DOHH2 (cell line): ENCODE results near the gene THAP4.

Source experiments
- H3F3A ChIP-seq: fragments of 200-600 bp; sonication (generic), shearing (Covaris generic); 2 replicates; pipeline ENCODE4 v1.6.0; 2016; ENCODE audit warnings: antibody characterized with exemption, mild to moderate bottlenecking; ENCODE audit not compliant: control insufficient read depth, insufficient read depth
- H3K27ac ChIP-seq: fragments of 200-600 bp; sonication (generic); 2 replicates; pipeline ENCODE4 v1.5.1; 2014; ENCODE audit warnings: low read depth, mild to moderate bottlenecking, low read length, moderate library complexity
- H3K27me3 ChIP-seq: fragments of 200-600 bp; sonication (generic); 2 replicates; pipeline ENCODE4 v1.6.1; 2014; ENCODE audit warnings: mild to moderate bottlenecking, low read length, mixed read lengths; ENCODE audit not compliant: control insufficient read depth
- H3K36me3 ChIP-seq: fragments of 200-600 bp; sonication (generic); 2 replicates; pipeline ENCODE4 v1.6.1; 2014; ENCODE audit warnings: mild to moderate bottlenecking, low read length, moderate library complexity, mixed read lengths; ENCODE audit not compliant: control insufficient read depth
- H3K4me1 ChIP-seq: fragments of 200-600 bp; sonication (generic); 2 replicates; pipeline ENCODE4 v1.6.1; 2014; ENCODE audit warnings: mild to moderate bottlenecking, low read length, mixed read lengths; ENCODE audit not compliant: control insufficient read depth
- H3K4me2 ChIP-seq: fragments of 200-600 bp; sonication (generic); 2 replicates; pipeline ENCODE4 v1.6.0; 2014; ENCODE audit warnings: mild to moderate bottlenecking, low read length, moderate library complexity
- H3K4me3 ChIP-seq: fragments of 200-600 bp; sonication (generic); 2 replicates; pipeline ENCODE4 v1.5.1; 2014; ENCODE audit warnings: mild to moderate bottlenecking, low read length, mixed read lengths
- H3K79me2 ChIP-seq: fragments of 200-600 bp; sonication (generic); 2 replicates; pipeline ENCODE4 v1.6.1; 2014; ENCODE audit warnings: mild to moderate bottlenecking, low read length, mixed read lengths; ENCODE audit not compliant: control insufficient read depth
- H3K9me2 ChIP-seq: fragments of 200-600 bp; sonication (generic); replicated peaks from 2 replicates; pipeline ENCODE4 v1.6.1; 2014; ENCODE audit warnings: mild to moderate bottlenecking, low read length, mixed read lengths; ENCODE audit not compliant: control insufficient read depth
- H3K9me3 ChIP-seq: fragments of 200-600 bp; sonication (generic); 2 replicates; pipeline ENCODE4 v1.6.1; 2014; ENCODE audit warnings: antibody characterized with exemption, low read length, mixed read lengths; ENCODE audit not compliant: control insufficient read depth, insufficient read depth
- H4K20me1 ChIP-seq: fragments of 200-600 bp; sonication (generic); 2 replicates; pipeline ENCODE4 v1.6.0; 2014; ENCODE audit warnings: low read depth, mild to moderate bottlenecking, antibody characterized with exemption, low read length, moderate library complexity; ENCODE audit not compliant: control insufficient read depth, insufficient read depth
- EZH2phosphoT487 ChIP-seq: fragments of 200-600 bp; sonication (generic); IDR thresholded peaks from 2 replicates; pipeline ENCODE4 v1.6.1; 2017; ENCODE audit warnings: borderline replicate concordance, mild to moderate bottlenecking, antibody characterized with exemption, low read length, moderate library complexity, mixed read lengths
- TF ChIP-seq, protein P1 (sequence below): fragments of 200-600 bp; sonication (generic); IDR thresholded peaks from one replicate; pipeline ENCODE4 v1.5.1; 2014; ENCODE audit warnings: antibody characterized with exemption, mild to moderate bottlenecking, low read depth, low read length; ENCODE audit not compliant: poor library complexity, severe bottlenecking

The THAP4 gene

DNA sequence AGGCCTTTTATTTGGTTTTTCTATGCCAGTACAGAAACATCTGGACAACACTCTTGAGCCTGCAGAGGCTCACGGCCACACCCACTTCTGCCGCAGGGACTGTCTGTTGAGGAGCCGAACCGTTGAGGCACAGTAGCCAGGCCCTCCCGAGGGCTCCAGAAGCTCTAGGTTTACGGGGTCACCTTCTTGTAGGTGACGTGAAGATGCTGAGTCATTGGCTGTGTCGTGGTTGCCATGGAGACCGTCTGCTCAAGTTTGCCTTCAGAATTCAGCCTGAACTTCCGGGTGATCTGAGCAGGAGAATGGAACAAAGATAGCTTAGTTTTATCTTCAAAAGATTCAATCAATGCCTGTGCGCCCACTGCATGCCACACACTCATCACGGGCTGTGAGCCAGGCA, 52.5 kb downstream of the THAP4 start:
- Histone ChIP-seq H3F3A (no peaks in the 10 kb centered on the region), H3K79me2 (no peaks in the 10 kb centered on the region), H3K9me3 (peaks cover 16% of the 10 kb centered on the region), H3K36me3 (peaks cover 52% of the 10 kb centered on the region), H3K4me1 (no peaks in the 10 kb centered on the region), H4K20me1 (no peaks in the 10 kb centered on the region), H3K27me3 (no peaks in the 10 kb centered on the region), H3K4me3 (no peak overlapping the region), H3K27ac (no peak overlapping the region), H3K4me2 (no peak overlapping the region), H3K9me2 (no peaks in the 10 kb centered on the region)
- TF ChIP-seq EZH2phosphoT487, result no peak
- TF ChIP-seq, protein P1, sequence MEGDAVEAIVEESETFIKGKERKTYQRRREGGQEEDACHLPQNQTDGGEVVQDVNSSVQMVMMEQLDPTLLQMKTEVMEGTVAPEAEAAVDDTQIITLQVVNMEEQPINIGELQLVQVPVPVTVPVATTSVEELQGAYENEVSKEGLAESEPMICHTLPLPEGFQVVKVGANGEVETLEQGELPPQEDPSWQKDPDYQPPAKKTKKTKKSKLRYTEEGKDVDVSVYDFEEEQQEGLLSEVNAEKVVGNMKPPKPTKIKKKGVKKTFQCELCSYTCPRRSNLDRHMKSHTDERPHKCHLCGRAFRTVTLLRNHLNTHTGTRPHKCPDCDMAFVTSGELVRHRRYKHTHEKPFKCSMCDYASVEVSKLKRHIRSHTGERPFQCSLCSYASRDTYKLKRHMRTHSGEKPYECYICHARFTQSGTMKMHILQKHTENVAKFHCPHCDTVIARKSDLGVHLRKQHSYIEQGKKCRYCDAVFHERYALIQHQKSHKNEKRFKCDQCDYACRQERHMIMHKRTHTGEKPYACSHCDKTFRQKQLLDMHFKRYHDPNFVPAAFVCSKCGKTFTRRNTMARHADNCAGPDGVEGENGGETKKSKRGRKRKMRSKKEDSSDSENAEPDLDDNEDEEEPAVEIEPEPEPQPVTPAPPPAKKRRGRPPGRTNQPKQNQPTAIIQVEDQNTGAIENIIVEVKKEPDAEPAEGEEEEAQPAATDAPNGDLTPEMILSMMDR, result no peak

DNA sequence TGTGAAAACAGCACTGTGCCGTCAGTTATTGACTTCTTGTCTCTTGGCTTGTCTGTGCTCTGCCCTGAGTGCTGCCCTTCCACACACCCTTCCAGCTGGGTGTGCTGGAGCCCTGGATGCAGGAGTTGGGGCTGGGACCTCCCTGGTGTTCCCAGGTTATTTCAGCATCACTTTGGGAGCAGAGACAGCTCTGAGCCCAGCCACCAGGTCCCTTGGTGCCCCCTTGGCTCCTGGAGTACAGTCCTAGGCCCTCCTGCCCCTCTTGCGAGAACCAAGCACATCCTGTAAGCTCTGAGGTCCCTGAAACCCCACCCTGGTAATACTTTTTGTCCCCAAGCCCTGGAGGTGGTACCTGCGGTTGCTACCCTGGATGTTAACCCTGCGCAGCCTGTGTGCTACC, 54.2 kb downstream of the THAP4 start:
- H3K27ac ChIP-seq, result no peak overlapping the region
- H3K9me2 ChIP-seq, result no peaks in the 10 kb centered on the region
- no peaks in the 10 kb centered on the region for H4K20me1 ChIP-seq
- peaks cover 47% of the 10 kb centered on the region for H3K36me3 ChIP-seq
- TF ChIP-seq EZH2phosphoT487, result no peak
- TF ChIP-seq, protein P1, result no peak
- H3F3A ChIP-seq, result no peaks in the 10 kb centered on the region
- H3K4me2 ChIP-seq, result no peak overlapping the region
- H3K79me2 ChIP-seq, result no peaks in the 10 kb centered on the region
- H3K27me3 ChIP-seq, result no peaks in the 10 kb centered on the region
- H3K4me1 ChIP-seq, result no peaks in the 10 kb centered on the region
- H3K4me3 ChIP-seq, result no peak overlapping the region
- peaks cover 13% of the 10 kb centered on the region for H3K9me3 ChIP-seq

DNA sequence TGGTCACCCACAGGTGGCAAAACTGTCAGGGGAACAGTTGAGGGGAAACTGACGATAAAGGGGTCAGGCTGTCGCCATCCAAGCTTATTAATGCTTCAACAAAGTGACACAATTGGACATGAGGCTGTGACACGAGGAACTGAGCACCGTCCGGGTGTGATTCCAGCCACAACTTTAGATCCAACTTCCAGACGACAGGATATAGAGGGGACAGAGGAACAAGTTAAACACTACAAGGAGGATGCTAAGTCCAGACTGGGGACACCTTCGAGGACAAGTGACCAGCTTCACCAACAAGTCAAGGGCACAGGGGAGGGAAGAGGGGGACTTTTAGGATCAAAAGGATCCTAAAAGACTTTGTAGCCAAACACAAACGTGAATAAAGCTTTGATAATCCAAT, 54.6 kb downstream of the THAP4 start:
- H3K9me3 ChIP-seq, result peaks cover 13% of the 10 kb centered on the region

More for the DNA sequence above, 54.6 kb downstream of the THAP4 start:
- Histone ChIP-seq H4K20me1 (no peaks in the 10 kb centered on the region), H3K27ac (no peak overlapping the region), H3K4me1 (no peaks in the 10 kb centered on the region), H3K36me3 (peaks cover 44% of the 10 kb centered on the region), H3K79me2 (no peaks in the 10 kb centered on the region), H3K4me3 (no peak overlapping the region), H3K4me2 (no peak overlapping the region), H3K27me3 (no peaks in the 10 kb centered on the region), H3K9me2 (no peaks in the 10 kb centered on the region), H3F3A (no peaks in the 10 kb centered on the region)
- TF ChIP-seq, protein P1, result no peak
- no peak for TF ChIP-seq EZH2phosphoT487
